NCI-H1092 (cell line): ENCODE results near the gene IRS1.

Experiments used
- DNase-seq: peaks from one replicate; lab custom pipeline; 2025; lab: John Stamatoyannopoulos, UW

Gene IRS1

DNA sequence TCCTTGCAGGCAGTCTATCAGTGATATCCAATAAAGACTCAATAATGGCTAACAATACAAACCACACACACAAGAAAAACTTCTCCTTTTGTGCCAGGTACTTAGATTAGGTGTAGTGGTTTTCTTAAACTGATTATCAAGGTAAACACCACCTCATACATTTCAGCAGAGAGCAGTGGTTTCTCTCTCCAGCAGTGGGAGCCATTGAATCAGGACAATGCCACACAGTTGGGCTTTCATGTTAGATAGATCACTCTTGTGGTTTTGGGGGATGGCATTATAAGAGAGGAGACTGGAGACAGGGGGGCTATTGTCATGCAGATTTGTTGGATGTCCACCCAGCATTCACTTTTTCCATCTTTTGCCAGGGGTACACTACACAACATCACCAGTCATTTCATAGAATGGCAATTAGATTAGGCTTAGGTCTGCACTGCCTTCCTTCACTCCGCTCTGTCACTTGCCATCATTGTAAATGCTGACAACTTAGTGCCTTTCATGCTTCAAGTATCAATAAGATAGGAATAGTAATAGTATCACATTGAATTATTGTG lies 13.6 kb upstream of the IRS1 start:
- no peak for DNase-seq

DNA sequence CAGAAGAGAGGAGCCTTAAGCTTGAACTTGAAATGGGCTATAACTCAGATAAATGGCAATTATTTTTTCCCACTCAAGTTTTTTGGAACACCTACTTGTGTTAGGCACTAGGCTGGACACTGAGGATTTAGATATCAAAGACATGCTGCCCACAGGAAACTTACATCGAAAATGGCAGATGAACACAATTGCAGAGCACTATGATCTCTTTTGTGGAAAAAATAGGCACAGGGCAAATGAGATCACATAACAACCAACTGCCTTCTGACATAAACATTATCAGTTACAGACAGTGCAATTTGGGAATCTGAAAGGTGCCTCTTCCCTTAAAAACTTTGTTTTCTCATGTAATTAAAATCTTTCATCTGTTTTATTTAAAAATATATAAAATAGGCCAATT lies 3.8 kb upstream of the IRS1 start:
- DNase-seq, result no peak

DNA sequence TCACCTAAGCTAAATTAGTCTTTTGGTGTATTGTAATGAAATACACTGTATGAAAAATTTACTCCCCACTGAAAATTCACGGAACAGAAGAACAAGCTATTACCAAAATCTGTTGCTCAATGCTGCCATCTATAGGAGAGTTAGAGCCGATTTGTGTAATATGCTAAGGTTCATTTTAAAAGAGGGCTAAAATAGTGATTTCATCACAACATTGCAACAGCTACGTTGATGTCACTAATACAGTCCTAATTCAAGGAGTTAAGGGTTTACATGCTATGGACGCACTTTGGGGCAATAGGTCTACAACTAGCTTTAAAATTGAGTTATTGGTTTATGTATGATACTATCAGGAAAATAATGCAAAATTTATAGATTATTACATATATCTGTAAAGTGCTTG lies 3.0 kb upstream of the IRS1 start:
- DNase-seq, result peak; percentile 19

DNA sequence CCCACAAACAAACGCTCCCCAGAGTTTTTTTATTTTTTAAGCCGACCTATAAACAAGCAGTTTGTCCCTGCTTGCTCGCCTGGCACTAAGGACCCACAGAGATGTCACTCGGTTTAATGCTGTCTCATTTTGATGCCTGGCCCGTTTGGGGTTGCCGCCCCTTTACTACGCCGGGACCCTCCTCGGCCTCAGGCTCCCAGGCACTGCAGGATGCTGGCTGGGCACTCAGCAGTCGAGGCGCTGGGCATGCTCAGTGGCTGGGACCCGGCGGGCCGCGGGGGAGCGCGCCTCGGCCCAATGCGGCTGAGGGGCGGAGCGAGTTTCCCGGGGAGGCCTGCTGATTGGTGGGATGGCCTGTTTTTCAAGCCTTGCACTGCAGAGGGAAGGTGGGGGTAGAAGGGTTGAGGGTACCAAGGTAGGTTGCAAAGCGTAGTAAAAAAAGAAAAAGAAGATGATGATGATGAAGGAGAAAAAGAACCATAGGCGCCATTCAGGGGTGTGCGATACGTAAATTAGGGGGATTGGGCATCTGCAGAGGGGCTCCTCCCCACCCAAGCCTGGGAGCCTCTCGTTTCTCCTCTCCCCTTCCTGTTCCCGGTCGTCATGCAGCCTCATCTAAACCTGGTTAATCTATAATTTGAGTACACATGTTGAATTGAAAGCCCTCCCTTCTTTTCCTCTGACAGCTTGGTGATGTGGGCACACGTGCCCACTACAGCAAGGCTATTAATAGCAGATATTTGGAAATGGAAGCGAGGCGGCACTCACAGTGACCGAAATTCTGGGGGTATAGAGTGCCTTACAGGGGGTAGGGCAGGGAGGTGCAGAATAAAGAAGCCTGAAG lies 1.5 kb upstream of the IRS1 start:
- peak; percentile 70 for DNase-seq

DNA sequence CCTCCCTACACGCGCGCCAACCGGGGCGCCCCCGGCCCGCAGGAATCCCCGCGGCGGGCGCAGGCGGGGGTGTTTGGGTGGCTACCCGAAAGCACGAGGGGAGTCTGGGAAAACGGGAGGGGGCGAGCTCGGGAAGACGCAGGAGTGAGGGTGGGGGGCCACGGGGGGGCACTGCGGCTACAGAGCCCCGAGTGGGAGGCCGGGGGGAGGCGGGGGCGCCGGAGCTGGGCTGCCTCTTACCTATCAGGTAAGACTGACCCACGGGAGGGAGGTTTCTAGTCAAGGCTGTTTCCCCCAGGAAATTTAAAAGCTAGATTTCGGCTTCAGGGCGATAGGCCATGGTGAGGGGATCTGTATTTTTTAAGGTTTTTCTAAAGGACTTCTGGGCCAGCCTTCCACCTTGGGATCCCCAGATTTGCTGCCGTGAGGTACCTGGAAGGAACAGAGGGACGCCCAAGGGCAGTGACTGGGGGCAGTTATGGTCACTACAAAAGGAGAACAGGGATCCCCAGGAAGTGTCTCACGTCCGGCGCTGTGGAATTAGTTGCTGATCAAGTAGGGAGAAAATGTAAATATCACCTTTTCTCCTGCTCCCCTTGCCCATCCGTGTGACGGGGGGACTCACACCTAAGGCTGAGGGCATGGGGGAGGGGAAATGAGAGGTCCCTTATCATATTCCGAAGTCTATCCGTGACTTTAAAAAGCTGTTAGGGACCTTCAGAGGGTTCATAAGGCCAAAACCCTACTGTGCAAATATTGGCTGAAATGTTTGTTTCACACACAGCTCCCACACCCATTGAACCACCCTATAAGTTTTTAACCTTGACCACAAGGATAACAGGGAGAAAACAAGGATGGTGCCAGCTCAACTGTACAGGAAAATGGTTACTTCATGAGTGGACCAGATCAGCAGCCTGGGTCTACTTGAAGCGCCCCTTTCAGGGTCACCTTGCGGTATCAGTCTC lies 638 bp upstream of the IRS1 start:
- DNase-seq, result no peak

DNA sequence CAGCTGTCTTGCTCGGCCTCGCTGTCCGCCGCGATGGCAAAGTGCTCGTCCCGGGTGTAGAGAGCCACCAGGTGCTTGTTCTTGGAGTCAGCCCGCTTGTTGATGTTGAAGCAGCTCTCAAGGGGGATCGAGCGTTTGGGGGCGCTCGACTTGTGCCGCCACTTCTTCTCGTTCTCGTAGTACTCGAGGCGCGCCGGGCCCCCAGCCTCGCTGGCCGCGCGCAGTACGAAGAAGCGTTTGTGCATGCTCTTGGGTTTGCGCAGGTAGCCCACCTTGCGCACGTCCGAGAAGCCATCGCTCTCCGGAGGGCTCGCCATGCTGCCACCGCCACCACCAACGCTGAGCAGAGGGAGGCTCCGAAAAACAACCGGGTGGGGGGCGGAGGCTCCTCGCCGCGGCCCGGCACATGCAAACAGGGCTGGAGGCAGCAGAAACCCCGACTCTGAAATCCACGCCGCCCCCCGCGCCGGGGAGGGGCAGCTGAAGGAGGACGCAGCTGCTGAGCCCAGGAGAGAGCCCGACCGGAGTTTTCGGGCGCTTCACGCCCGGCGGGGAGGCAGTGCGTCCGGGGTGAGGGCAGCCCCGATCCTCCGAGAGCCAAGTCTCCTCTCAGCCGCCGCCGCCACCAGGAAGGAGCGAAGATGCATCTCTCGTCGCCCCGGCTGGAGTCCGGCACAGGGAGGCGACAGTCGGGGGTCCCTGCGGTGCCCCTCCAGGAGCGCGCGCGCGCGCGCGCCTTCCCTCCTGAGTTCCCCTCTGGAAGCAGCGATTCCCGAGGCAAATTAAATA lies 1.0 kb downstream of the IRS1 start:
- DNase-seq, result no peak

DNA sequence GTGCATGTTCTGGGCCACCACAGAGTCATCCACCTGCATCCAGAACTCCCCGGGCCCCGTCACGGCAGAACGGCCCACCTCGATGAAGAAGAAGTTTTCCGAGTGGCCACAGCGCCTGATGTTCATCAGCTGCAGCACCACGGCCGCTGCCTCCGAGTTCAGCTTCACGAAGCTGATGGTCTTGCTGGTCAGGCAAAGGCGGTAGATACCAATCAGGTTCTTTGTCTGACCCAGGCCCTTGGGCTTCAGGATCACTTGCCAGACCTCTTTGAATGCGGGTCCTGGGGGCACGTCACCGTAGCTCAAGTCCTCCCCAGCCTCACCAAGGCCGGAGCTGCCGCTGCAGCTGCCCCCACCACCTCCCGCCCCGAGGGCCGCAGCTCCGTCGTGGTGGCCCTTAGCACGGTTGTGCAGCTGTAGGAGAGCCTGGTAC lies 1.6 kb downstream of the IRS1 start:
- DNase-seq, result no peak

DNA sequence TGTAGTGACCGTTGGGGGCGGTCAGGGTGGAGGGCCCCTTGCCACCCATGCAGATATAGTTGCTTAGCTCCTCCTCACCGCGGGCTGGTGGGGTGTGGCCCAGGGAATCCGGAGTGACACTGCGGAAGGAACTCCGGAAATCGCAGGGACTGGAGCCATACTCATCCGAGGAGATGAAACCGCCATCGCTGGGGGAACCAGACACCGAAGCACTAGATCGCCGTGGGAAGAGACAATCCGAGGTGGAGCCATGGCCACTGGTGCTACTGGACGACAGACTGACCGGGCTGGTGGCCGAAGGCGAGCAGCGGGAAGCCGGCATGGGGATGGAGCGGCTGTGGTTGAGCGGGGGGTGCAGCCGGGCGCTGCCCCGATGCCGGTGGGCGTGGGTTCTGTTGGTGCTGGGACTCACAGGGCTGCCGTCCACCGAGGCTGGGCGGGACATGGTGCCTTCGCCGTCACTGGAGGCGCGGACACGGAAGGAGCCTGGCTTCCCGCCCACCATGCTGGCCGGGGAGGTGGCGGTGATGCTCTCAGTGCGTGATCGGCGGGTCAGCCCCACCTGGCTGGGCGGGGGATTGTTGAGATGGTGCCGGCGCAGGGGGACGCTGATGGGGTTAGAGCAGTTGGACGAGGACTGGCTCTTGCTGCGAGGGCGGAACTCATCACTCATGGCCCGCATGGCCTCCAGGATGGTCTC lies 2.2 kb downstream of the IRS1 start:
- no peak for DNase-seq

DNA sequence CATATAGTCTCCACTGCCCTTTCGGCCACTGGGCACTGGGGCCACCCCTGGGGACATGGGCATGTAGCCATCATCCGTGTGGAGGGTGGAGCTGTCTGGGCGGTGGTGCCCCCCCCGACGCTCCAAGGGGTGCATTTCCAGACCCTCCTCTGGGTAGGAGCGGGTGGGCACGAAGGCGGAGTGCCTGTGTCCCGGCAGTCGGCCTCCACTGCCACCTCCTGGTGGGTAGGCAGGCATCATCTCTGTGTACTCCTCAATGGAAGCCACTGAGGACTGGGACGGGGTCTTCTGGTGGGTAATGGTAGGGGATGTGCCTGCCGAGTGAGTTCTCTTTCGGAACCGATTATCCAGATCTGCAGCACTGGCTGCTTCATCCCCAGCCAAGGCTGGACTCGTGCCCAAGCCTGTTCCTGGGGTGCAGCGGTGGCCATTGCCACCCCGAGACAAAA lies 2.8 kb downstream of the IRS1 start:
- no peak for DNase-seq

DNA sequence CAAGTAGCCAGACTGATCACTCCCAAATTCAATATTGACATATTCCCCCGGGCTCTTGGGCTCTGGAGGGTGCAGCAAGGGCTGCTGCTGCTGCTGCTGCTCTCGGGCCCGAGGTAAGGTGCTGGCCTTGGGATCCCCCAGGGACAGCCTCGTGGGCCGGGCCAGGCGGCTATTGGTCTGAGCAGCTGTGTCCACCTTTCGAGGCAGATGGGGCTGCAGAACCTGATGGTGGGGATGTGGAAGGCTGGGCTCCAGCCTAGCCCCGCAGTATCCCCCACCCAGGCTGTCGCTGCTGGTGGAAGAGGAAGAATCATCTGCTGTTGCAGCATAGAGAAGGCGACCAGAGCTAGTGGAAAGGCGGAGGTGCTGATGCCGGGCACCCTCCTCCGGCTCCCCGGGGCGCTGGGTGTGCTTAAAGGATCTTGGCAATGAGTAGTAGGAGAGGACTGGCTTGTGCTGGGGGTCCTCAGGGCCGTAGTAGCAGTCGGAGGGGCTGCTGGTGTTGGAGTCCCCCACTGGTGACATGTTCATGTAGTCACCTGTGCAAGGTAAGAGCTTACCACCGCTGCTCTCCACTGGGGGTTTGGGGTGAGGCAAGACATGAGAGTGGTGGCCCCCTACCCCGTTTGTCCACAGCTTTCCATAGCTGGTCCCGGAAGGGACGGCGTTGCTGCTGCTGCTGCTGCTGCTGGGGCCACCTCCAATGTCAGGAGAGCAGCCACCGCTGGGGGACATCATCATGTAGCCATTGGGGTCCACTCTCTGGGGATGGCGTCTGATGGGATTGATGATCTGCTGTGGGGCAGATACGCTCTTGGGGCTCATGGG lies 3.4 kb downstream of the IRS1 start:
- DNase-seq, result no peak

DNA sequence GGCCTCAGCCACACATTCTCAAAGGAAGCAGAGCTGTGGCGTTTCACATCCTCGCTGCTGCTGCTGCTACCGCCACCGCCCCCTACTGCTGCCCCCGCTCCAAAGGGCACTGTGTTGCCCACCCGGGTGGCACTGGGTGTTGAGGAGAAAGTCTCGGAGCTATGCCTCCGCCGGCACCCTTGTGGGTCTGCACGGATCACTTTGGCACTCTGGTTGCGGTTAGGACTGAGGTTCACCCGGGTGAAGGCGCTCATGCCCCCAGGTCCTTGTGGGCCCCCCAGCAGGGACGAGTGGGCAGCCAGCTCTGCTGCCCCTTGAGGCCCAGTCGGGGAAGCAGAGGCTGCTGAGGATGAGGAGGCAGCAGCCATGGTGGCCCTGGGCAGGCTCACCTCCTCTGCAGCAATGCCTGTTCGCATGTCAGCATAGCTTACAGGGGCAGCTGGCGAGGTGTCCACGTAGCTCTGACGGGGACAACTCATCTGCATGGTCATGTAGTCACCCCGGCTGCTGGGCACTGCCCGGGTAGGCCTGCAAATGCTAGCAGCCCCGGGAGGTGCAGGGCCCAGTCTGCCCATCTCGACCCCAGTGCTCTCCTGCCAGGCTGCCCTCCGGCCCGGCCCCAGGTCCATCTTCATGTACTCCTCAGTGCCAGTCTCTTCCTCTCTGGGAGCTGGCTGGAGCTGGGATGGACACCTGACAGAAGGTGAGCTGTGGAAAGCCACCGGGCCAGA lies 4.2 kb downstream of the IRS1 start:
- DNase-seq, result no peak

DNA sequence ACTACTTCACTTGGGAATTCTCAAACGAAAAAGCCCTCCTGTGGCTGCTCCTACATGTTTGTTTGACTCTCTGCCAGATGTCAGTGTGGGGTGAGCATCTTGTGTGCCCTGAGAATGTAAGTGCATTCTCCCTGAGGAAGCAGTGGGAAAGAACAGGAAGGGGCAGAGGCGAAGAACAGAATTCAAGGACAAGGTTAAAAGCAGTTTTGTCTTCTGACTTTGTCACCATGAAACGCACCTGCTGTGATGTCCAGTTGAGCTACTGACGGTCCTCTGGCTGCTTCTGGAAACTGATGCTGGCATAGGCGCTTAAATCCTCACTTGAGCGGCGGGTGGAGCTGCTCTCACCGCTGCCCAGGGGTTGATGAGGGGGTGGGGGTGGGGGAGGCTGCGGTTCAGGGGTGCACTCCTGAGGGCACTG lies 4.9 kb downstream of the IRS1 start:
- no peak for DNase-seq

DNA sequence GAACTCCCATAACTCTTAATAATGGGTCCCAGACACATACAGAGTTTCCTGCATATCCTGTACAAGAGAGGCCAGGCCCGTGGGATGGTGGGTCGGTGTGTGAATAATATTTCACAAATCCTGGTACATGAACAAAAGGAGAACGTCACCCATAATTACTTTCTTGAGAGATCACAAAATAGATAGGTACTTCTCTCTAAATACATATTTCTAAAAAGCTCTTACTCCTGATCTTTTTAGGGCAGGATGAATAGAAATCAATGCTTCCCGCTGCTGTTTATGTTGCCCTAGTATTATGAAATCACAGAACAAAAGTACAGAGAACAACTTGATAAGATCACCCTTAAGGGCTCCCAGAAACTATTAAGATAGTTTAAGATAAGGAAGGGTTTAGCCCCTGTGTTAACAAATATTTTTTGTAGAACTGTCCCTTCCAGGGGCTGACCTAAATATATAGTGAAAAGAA lies 5.4 kb downstream of the IRS1 start:
- no peak for DNase-seq

DNA sequence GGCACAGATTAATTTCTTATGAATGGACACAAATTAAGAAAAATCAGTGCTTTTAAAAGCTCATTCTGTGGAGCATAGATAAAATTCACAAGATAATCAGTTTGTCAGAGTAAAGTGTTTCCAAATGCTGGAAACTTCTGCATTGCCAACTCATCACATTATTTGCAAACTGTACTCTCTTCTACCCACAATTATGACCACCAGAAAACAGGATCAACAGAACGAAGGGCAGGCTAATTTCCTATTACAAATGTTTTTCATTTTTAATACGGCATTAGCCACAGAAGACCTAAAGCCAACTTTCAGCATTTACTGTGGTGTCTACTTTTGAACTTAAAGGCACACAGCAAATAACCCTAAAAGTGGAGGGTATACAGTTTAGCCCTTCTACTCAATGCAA lies 6.0 kb downstream of the IRS1 start:
- DNase-seq, result no peak

DNA sequence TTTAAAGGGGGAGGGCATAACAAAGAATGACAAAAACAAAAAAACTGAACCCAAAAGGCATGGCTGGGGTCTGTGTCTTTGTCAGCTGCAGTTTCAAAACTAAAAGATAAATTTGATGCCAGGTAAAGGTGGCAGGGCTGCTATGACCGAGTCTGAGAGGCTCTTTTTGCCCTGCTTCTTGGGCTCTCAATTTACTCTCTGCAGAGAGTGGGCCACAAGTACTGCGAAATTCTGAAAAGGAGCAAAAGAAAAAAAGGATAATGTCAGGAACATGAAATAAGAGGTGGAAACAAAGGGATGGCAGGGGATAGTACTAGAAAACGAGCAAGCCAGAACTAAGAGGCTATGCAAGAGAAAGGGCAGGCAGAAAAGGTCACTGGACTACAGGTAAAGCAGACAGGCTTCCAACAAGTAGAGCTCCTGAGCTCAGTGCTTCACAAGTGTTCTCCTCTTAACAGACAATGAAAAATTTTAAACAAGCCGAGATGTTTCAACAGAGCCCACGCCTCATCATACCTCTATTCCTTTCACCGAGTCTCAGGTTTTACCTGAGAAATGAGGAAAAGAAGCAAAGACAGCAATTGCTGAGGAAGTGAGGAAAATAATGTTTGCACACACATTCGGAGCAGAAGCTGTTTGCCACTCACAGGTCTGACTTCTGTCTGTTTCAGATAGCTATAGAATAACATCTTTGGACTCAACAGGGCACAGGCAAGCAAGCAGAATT lies 7.3 kb downstream of the IRS1 start:
- no peak for DNase-seq

DNA sequence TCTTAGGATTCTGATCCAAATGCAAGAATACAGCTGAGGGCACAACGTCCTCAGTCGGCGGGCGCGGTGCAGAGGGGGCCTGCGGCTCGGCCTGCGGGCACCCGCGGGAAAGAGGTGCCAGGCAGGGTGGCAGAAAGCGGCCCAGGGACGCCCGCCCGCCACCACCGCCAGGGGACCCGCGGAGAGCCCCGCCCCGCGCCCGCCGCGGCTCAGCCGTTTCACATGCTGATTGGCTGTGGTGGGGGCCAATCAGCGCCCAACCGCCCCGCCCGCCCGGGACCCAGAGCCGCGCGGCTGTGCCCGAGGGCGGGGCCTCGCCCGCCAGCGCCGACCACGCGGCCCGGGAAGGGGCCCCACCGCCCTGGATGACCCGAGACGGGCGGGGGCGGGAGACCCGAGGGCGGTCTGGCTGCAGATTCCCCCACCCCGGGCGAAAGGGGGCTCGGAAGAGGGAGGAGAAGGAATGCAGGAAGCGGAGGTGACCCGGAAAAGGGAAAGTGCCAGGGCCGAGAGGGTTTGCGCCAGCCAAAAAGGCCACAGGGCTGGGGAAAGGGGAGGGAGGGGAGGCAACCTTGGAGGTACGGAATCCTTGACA lies 8.0 kb downstream of the IRS1 start:
- peak; percentile 80 for DNase-seq

DNA sequence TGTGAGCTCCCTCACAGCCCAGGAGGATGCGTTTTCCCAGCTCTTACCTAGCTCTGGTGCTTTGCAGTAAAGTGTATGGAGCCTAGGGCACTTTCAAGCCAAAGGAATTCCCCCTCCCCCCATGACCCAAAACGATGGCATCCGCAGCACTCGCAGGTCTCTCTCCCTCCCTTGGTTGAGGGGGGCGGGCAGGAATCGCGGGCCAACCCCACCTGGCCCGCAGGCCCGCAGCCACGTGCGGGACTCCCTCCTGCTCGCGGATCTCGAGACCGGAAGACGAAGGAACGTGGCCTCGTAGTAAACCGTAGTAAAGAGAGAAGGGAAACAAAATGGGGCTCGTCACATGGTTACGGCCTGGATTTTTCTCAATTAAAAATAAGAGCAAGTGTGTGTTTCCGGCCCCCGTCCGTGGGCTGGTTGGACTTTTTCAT lies 8.5 kb downstream of the IRS1 start:
- DNase-seq, result peak; percentile 67

DNA sequence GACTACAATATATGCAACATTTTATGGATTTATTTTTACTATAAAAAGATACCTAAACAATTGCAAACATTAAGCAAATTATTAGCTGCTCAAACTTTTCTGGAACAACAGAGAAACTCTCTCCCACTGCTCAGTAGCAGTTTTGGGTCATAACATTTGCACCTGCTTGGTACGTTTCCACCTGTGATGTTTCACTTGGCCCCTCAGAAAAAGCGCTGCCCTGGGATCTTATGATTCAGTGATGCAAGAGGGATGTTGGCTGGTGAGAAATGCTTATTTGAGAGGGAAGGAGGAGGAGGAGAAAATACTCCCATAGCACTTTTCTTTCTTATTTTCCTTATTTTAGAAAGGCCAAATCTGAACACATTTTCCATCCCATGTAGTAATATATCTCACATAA lies 9.2 kb downstream of the IRS1 start:
- DNase-seq, result no peak
